GM19351 (cell line): ENCODE measurements around the gene BRPF1.

Experiments
- ATAC-seq: cut with Tn5 transposase; IDR thresholded peaks from one replicate; pipeline ENCODE4 v1.9.1; 2021; ENCODE audit warnings: mild to moderate bottlenecking, moderate library complexity; ENCODE audit not compliant: unreplicated experiment

BRPF1 gene

DNA sequence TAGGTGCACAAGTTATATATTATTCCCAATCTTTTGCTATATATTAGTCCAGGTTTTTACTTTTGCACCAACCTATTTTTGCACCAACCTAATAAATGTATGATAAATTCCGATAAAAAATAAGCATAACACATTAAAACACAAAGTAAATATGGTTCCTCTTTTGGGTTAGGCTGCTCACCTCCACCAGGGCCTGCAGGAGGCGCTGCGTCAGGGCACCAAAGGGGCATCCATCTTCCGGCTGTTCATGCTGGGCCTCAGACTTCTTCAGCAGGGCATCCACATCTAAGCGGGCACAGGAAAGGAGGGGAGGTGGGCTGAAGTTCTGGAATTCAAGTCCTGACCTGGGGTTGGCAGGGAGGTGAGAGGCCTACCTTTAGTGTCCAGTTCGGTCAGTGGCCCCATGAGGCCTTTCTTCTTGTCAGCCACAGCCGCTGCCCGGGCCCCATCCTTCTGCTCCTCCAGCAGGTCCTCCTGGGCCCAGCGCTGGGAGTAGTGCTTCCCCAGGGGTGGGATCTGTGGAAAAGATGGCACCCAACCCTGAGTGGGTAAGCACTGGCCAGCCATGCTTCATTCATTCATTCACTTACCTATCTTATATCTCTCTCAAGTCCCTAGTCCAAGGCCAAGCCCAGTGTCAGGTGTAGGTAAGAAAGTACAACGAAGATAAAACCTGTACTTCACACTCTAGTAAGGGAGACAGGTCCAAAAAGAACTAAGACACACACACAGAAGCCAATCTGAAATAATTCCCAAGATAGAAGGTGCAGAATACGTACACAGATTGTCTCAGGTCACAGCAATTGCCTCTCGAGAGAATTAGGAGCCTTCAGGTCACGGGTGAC, 55.5 kb downstream of the BRPF1 start:
- ATAC-seq = no peak

DNA sequence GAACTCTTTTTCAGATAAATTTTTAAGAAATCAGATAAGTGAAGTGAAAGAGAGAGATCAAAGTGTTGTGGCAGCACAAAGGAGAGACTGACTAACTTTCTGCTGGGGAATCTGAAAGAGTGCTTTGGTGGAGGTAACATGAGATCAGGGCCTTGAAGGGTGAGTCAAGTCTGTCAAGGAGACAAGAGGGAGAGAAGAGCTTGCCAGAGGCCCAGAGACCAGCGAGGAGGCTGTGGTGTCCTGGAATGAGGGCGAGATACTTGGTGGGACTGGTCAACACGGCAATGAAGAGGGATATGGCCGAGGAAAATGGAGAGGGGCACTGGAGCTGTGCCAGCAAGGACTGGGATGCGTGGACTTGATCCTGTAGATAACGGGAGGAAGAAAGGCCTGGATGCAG, 56.2 kb downstream of the BRPF1 start:
- ATAC-seq = no peak

DNA sequence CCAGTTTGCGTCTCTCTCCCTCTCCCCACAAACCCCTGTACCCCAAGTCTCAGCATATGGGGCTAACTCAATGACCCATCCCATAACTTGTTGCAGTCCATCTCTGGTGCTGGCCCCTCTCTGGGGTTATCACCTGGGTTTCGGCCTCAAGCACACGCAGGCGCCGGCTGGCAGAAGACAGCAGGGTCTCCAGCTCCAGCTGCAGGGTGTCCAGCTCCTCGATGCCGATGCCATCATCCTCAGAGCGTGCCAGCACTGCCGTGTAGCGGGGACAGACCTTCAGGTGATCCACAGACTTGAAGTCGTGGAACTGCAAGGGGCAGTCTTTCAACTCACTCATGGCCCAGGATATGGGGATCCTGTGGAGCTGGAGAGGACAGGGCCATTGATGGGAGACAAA, 59.6 kb downstream of the BRPF1 start:
- no peak for ATAC-seq

DNA sequence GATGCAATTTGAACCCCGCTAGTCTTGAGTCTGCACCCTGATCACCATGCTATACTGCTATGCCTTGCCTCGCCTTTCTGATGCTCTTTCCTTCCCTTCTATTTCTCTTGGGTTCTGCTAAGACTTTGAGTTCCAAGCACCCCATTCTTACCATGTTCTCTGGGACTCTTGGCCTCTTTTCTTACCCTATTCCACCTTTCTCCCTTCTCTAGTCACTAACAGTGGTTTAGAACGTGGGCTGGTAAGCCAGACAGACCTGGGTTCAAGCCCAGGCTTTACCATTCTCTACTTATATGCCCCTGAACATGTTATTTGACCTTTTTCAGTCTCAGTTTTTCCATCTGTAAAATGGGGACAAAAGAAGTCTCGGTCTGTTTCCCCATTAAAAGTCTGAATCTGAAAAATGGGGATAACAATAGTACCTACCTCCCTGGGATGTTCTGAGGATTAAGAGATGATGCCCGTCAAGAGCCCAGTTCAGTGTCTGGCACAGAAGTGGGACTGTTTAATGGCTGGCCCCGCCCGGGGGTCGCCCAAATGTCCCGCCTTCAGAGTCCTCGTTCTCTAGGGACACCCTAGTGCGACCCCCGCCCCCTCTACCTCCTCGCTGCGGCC, 60.4 kb downstream of the BRPF1 start:
- ATAC-seq = no peak

DNA sequence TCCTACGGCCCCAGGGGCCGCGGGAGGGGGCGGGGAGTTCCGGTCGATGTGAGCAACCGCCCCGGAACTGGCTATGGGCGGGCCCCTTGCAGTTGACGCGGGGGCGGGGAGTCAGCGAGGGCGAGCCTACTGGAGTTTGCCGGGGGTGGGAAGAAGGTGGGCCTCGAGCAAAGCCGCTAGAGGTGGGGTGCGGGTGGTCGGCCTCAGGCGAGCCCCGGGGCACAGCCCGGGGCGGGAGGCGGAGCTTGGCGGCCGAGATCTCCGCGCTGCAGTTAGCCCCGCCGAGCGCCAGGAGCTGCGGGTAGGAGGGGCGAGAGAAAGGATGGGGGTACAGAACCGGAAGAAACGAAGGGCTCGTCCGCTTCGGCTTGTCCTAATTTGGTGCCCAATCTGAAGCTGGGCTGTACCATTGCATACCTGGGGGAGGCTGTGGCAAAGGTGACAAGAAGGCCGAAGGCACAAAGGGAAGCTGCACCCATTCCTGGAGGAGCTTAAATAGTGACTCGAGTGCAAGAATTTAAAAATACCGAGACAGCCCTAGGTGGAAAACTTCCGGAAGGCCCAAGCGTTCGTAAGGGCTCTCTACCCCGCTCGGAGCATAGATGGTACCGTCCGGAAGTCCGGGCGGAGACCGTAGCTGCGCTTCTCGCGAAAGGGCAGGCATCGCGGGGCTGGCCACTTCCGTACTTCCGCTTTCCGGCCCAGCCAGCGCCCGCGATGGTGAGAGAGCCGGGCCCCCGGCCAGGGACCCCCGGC, 61.0 kb downstream of the BRPF1 start, which contains the start of the genes ARPC4 and TADA3:
ARPC4 (plus strand) TSS at position 678 of the 756 bp plus-strand sequence; CDS start at position 718, 40 bp downstream.
TADA3 (minus strand) TSS at position 69 of the 756 bp plus-strand sequence. CDS start 1,007 bp downstream, outside the sequence.
- ATAC-seq = peak; percentile 76

DNA sequence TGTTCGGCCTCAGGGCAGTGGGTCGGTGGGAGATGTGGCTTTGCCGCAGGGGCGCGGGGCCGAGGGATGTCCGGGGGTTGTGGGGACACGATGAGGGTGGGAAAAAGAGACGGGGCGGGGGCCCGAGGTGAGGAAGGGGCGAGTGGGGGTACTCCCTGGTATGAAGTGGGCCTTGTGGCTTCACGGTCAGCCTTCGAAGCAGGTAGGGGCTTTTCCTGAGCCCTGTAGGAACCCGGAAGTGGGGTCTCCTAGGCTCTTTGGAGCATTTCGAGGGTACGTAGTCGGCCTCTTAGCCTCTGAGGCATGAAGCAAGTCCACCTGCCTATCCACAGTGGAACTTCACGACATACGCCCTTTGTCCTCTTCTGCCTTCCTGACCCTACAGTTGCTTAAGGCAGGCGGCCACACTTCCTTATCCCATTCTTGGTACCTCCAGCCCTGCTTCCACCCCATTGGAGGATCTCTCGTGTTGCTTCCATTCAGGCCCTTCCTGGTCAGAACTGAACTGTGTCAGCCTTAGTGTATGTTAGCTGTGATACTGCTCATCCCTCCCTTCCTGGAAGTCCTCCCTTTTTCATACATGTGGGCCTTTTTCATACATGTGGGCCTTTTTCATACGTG, 61.7 kb downstream of the BRPF1 start:
- no peak for ATAC-seq

DNA sequence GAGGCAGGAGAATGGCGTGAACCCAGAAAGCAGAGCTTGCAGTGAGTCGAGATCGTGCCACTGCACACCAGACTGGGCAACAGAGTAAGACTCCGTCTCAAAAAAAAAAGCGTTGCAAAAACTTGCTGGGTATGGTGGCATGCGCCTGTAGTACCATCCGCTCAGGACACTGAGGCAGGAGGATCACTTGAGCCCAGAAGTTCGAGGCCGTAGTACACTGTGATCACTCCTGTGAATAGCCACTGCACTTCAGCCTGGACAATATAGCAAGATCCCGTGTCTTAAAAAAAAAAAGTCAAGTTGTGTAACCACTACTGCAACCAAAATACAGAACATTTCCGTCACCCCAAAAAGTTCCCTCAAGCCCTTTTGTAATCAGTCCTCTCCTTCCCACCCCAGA, 62.9 kb downstream of the BRPF1 start:
- ATAC-seq = no peak

DNA sequence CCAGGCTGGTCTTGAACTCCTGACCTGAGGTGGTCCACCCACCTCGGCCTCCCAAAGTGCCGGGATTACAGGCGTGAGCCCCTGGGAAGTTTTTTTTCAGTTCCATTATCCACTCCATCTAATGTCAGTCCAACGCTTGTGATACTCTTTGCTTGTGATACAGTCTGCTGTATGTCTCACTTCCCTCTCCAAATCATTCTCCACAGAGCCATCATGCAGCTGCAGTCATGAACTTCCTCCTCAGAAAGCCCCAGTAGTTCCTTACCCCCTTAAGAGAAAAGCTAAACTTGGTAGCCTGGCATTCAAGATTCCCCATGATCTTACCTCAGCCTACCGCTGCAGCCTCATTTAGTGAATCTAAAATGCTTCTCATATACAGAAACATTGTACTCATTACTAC, 63.7 kb downstream of the BRPF1 start:
- ATAC-seq = no peak

DNA sequence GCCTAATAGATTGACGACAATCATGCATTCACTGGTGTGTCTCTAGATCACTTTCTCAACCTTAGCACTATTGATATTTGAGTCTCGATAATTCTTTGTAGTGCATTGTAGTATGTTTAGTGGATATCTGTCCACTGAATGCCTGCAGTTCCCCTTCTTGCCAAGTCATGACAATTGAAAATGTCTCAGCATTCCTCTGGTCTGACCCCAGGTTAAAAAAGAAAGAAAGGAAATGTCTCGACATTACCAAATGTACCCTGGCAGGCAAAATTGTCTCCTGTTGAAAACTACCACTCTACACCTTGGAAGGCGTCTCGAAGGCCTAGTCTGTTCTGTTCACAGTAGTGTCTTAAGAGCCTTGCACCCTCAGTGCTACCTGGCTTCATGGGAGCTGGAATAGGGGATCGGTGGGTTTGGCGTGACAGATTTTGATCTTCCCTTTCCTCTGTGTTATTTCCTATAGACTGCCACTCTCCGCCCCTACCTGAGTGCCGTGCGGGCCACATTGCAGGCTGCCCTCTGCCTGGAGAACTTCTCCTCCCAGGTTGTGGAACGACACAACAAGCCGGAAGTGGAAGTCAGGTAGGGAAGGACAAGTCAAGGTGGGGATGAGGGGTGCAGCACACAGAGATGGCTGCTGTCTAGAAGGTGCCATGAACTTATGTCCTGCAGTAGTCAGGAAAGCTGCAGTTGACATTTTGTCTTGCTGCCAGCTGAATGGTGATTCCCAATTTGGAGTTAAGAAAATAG, 65.8 kb downstream of the BRPF1 start:
- no peak for ATAC-seq
